Neural cell (in vitro differentiated cells): ENCODE results near the gene HARS1. TPM values are rescaled to one million over a fixed set of nuclear protein-coding genes. Genes with fewer than 3 reads are reported as not detected.
"Not testable (repeated sequence)": the region's sequence is repeated elsewhere in the genome, so short reads cannot be mapped to it uniquely, and the experiment has no call there.

Experiments used
- H2AFZ ChIP-seq: fragments of 200-600, 300-800 bp; sonication (generic), shearing (Covaris generic); 2 replicates; pipeline ENCODE4 v1.6.0; 2014; ENCODE audit warnings: low read depth, mild to moderate bottlenecking, antibody characterized with exemption, low read length, moderate library complexity
- H3F3A ChIP-seq: fragments of 200-600 bp; shearing (Covaris generic); 2 replicates; pipeline ENCODE4 v1.6.1; 2016; ENCODE audit warnings: mild to moderate bottlenecking, moderate library complexity, mixed read lengths, antibody characterized with exemption, low read length; ENCODE audit not compliant: insufficient read depth, poor library complexity, severe bottlenecking
- H3K27ac ChIP-seq: fragments of 200-600, 300-800 bp; sonication (generic), shearing (Covaris generic); 2 replicates; pipeline ENCODE4 v1.5.1; 2014; ENCODE audit warnings: mild to moderate bottlenecking, low read length, moderate library complexity
- H3K27me3 ChIP-seq: fragments of 300-800, 200-600 bp; sonication (generic), shearing (Covaris generic); 2 replicates; pipeline ENCODE4 v1.6.0; 2014; ENCODE audit warnings: mild to moderate bottlenecking, low read depth, low read length, moderate library complexity; ENCODE audit not compliant: insufficient read depth
- H3K36me3 ChIP-seq: fragments of 300-800, 200-600 bp; sonication (generic), shearing (Covaris generic); 2 replicates; pipeline ENCODE4 v1.5.1; 2014; ENCODE audit warnings: mild to moderate bottlenecking, antibody characterized with exemption, low read length, moderate library complexity; ENCODE audit not compliant: insufficient read depth
- H3K4me2 ChIP-seq: fragments of 300-800, 200-600 bp; sonication (generic), shearing (Covaris generic); 2 replicates; pipeline ENCODE4 v1.6.0; 2014; ENCODE audit warnings: mild to moderate bottlenecking, low read length
- H3K4me3 ChIP-seq: fragments of 300-800, 200-600 bp; sonication (generic), shearing (Covaris generic); 2 replicates; pipeline ENCODE4 v1.5.1; 2014; ENCODE audit warnings: mild to moderate bottlenecking, low read length, moderate library complexity
- H3K79me2 ChIP-seq: fragments of 200-600 bp; shearing (Covaris generic); replicated peaks from 2 replicates; pipeline ENCODE4 v1.6.0; 2014; ENCODE audit warnings: mild to moderate bottlenecking, low read length, moderate library complexity; ENCODE audit not compliant: insufficient read depth
- H3K9ac ChIP-seq: fragments of 300-800, 200-600 bp; sonication (generic), shearing (Covaris generic); 2 replicates; pipeline ENCODE4 v1.6.1; 2016; ENCODE audit warnings: mild to moderate bottlenecking, low read length, mixed read lengths
- H3K9me2 ChIP-seq: fragments of 200-600 bp; shearing (Covaris generic); 2 replicates; pipeline ENCODE4 v1.6.1; 2016; ENCODE audit warnings: mild to moderate bottlenecking, low read length, mixed read lengths; ENCODE audit not compliant: insufficient read depth
- H3K9me3 ChIP-seq: fragments of 200-600, 300-800 bp; sonication (generic), shearing (Covaris generic); 2 replicates; pipeline ENCODE4 v1.6.1; 2016; ENCODE audit warnings: mild to moderate bottlenecking, mixed run types, low read length, moderate library complexity, mixed read lengths
- H4K20me1 ChIP-seq: fragments of 200-600 bp; shearing (Covaris generic); 2 replicates; pipeline ENCODE4 v1.6.1; 2016; ENCODE audit warnings: mild to moderate bottlenecking, mixed run types; ENCODE audit not compliant: insufficient read depth
- CTCF ChIP-seq: fragments of 450-650 bp; IDR thresholded peaks from 2 replicates; pipeline ENCODE4 v1.5.1; 2014; ENCODE audit warnings: antibody characterized with exemption, mild to moderate bottlenecking, moderate library complexity; ENCODE audit not compliant: poor library complexity, severe bottlenecking
- EP300 ChIP-seq: fragments of 450-650 bp; conservative IDR thresholded peaks from 2 replicates; pipeline ENCODE4 v1.6.1; 2014; ENCODE audit warnings: antibody characterized with exemption, mild to moderate bottlenecking, moderate library complexity; ENCODE audit not compliant: poor library complexity, severe bottlenecking
- EZH2 ChIP-seq: fragments of 200-600, 300-800 bp; shearing (Covaris generic), sonication (generic); IDR thresholded peaks from 2 replicates; pipeline ENCODE4 v1.6.1; 2014; ENCODE audit warnings: antibody characterized with exemption, low read length, borderline replicate concordance, mild to moderate bottlenecking; ENCODE audit not compliant: insufficient read depth, poor library complexity, severe bottlenecking
- MXI1 ChIP-seq: fragments of 450-650 bp; conservative IDR thresholded peaks from 2 replicates; pipeline ENCODE4 v1.6.1; 2014; ENCODE audit warnings: antibody characterized with exemption, mild to moderate bottlenecking; ENCODE audit not compliant: poor library complexity, severe bottlenecking
- POLR2AphosphoS5 ChIP-seq: IDR thresholded peaks from 2 replicates; pipeline ENCODE4 v1.6.1; 2012
- RAD21 ChIP-seq: fragments of 450-650 bp; conservative IDR thresholded peaks from 2 replicates; pipeline ENCODE4 v1.6.1; 2014; ENCODE audit warnings: antibody characterized with exemption, mild to moderate bottlenecking, moderate library complexity
- SMC3 ChIP-seq: fragments of 450-650 bp; conservative IDR thresholded peaks from 2 replicates; pipeline ENCODE4 v1.6.1; 2014; ENCODE audit warnings: antibody characterized with exemption, mild to moderate bottlenecking, moderate library complexity; ENCODE audit not compliant: poor library complexity
- TAF1 ChIP-seq: IDR thresholded peaks from 2 replicates; pipeline ENCODE4 v1.6.1; 2012; ENCODE audit warnings: low read depth
- polyA plus RNA-seq: library from polyadenylated mRNA; depleted of rRNA; stranded (reverse); fragments of >200 nt; gene quantifications from 2 replicates; pipeline ENCODE4 v1.2.3, GENCODE V29; 2014
- TF ChIP-seq, protein P1 (sequence below): IDR thresholded peaks from 2 replicates; pipeline ENCODE4 v1.6.1; 2012; ENCODE audit warnings: borderline replicate concordance

HARS1 gene
- polyA plus RNA-seq, 1 donor from 2014 or later, result 80.2 TPM

DNA sequence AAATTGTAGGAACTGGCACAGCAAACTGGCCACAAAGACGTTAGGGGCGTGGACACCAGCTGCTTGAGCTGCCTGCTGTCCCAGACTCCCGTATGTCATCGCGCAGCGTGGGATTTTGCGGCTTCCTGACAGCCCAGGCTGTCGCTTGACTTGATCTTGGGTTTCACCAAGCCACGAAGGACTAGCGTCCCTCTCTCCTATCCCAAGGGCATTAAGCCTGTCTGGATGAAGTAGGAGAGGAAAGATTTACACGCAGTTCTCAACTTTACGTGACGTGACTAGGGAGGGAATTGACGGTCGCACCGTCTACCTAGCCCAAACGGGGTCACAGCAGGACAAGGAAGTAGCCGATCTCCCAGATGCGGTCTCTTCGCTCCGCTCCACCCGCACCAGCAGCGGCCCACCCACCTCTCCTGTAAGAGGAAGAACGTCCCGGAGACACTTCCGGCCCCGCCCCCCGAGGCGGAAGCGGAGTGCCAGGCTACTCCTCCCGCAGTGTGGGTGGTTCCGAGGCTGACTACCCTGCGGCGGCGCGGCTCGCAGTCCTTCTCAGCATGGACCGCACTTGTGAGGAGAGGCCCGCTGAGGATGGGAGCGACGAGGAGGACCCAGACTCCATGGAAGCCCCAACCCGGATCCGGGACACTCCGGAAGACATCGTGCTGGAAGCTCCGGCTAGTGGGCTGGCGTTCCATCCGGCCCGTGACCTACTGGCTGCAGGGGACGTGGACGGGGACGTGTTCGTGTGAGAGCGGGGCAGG is 26.6 kb downstream of the HARS1 start, which contains the start of gene WDR55:
Gene WDR55, plus strand, starts transcription at position 546 of the 761 bp plus-strand sequence. Its CDS starts 9 bp downstream, at position 555.
- Histone ChIP-seq H4K20me1 (no peaks in the 10 kb centered on the region), H3F3A (no peaks in the 10 kb centered on the region), H3K9me3 (no peaks in the 10 kb centered on the region), H3K9ac (peak within 1 kb of the TSS; percentile 85), H3K4me2 (peak within 1 kb of the TSS; percentile 71), H3K27ac (peak within 1 kb of the TSS; percentile 78), H3K4me3 (peak within 1 kb of the TSS; percentile 99), H3K36me3 (peaks cover 7% of the 10 kb centered on the region), H3K9me2 (no peaks in the 10 kb centered on the region), H3K27me3 (no peaks in the 10 kb centered on the region), H3K79me2 (peaks cover 12% of the 10 kb centered on the region), H2AFZ (peak within 1 kb of the TSS; percentile 89)
- TF ChIP-seq CTCF (no peak), TAF1 (no peak), POLR2AphosphoS5 (peak; percentile 82), RAD21 (peak; percentile 31), MXI1 (peak; percentile 91), EZH2 (no peak), SMC3 (peak; percentile 45), EP300 (no peak)
- TF ChIP-seq, protein P1, sequence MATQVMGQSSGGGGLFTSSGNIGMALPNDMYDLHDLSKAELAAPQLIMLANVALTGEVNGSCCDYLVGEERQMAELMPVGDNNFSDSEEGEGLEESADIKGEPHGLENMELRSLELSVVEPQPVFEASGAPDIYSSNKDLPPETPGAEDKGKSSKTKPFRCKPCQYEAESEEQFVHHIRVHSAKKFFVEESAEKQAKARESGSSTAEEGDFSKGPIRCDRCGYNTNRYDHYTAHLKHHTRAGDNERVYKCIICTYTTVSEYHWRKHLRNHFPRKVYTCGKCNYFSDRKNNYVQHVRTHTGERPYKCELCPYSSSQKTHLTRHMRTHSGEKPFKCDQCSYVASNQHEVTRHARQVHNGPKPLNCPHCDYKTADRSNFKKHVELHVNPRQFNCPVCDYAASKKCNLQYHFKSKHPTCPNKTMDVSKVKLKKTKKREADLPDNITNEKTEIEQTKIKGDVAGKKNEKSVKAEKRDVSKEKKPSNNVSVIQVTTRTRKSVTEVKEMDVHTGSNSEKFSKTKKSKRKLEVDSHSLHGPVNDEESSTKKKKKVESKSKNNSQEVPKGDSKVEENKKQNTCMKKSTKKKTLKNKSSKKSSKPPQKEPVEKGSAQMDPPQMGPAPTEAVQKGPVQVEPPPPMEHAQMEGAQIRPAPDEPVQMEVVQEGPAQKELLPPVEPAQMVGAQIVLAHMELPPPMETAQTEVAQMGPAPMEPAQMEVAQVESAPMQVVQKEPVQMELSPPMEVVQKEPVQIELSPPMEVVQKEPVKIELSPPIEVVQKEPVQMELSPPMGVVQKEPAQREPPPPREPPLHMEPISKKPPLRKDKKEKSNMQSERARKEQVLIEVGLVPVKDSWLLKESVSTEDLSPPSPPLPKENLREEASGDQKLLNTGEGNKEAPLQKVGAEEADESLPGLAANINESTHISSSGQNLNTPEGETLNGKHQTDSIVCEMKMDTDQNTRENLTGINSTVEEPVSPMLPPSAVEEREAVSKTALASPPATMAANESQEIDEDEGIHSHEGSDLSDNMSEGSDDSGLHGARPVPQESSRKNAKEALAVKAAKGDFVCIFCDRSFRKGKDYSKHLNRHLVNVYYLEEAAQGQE, result no peak

GRCh38 chr5:140664030-140664358 is 27.2 kb downstream of the HARS1 start:
- peak overlapping the region; percentile 85 for H3K9ac ChIP-seq
- peak overlapping the region; percentile 78 for H3K27ac ChIP-seq
- H3K36me3 ChIP-seq, result peaks cover 7% of the 10 kb centered on the region
- peaks cover 12% of the 10 kb centered on the region for H3K79me2 ChIP-seq
- no peaks in the 10 kb centered on the region for H3K27me3 ChIP-seq
- no peaks in the 10 kb centered on the region for H3F3A ChIP-seq
- no peaks in the 10 kb centered on the region for H3K9me2 ChIP-seq
- no peaks in the 10 kb centered on the region for H3K9me3 ChIP-seq
- H4K20me1 ChIP-seq, result no peaks in the 10 kb centered on the region
- H3K4me3 ChIP-seq, result peak overlapping the region; percentile 99
- peak overlapping the region; percentile 71 for H3K4me2 ChIP-seq
- H2AFZ ChIP-seq, result peak overlapping the region; percentile 89
- no peak for TF ChIP-seq CTCF
- TF ChIP-seq SMC3, result no peak
- no peak for TF ChIP-seq TAF1
- no peak for TF ChIP-seq POLR2AphosphoS5
- TF ChIP-seq EZH2, result no peak
- TF ChIP-seq EP300, result no peak

- not testable (repeated sequence) for H3K9me3 ChIP-seq, H3F3A ChIP-seq, H2AFZ ChIP-seq, H3K9ac ChIP-seq, H3K4me2 ChIP-seq, H4K20me1 ChIP-seq, H3K9me2 ChIP-seq, H3K4me3 ChIP-seq, H3K27ac ChIP-seq, H3K27me3 ChIP-seq, H3K79me2 ChIP-seq
- H3K36me3 ChIP-seq, result peaks cover 17% of the 10 kb centered on the region
Observed at GRCh38 chr5:140660371-140660770, 30.8 kb downstream of the HARS1 start.
